ENCODE measurements around the gene TMEM126B.
"Not testable (repeated sequence)": the region's sequence is repeated elsewhere in the genome, so short reads cannot be mapped to it uniquely, and the experiment has no call there.

Gene TMEM126B

DNA sequence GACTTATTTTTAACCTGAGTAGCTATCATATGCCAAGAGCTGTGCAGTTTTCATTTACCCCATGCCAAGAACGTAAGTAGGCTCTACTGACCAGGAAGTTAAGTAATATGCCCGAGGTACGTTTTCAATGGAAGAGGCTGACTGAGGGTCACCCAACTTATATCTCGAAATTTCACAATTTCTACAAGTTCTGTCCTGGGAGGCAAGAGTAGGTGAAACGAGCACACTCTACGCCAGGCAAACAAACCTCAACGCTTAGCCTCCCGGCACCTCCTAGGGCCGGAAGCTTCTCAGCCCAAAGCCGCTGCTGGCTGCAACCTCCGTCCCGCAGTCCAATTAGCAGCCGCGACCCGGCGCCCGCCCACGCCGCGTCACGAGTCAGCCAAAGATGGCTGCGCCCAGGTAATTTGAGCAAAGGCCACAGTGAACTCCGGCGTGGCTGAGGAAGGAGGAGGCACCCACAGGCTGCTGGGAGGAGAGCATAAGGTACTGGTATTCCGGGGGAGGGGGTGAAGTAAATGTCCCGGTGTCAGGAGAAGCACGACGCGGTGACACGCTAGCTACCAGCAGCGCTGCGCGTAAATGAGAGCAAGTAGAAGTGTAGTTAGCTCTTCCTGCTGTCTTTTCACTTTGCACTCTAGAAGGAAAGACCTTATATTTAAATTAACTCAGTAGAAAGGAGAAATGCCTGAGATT, 19.4 kb downstream of the TMEM126B start, which contains the start of gene TMEM126A:
Gene TMEM126A (plus strand): TSS at position 364 of the 696 bp plus-strand sequence. CDS start 2,289 bp downstream, outside the sequence.
- peak; percentile 34 to 36 for DNase-seq (ENCODE audit: low read depth in 2 of 2)

DNA sequence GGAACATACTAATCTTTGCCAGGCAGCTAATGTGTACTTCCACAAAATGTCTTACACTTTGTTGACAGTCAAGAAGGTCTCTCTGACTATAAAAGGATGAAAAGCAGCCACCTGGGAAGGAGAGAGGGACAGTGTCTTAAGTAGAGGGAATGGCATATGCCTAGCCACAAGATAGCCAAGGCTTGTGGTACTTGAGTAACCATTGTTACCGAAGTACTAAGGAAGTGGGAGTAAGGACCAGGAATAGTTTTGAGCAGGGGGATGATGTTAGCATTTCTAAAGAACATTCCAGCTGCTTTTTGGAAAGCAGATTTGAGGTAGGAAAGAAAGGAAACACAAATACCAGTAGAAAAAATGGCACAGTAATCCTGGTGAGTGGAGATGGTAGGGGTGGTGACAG, 22.7 kb downstream of the TMEM126B start:
- no peak for DNase-seq (ENCODE audit: low read depth in 2 of 2)

DNA sequence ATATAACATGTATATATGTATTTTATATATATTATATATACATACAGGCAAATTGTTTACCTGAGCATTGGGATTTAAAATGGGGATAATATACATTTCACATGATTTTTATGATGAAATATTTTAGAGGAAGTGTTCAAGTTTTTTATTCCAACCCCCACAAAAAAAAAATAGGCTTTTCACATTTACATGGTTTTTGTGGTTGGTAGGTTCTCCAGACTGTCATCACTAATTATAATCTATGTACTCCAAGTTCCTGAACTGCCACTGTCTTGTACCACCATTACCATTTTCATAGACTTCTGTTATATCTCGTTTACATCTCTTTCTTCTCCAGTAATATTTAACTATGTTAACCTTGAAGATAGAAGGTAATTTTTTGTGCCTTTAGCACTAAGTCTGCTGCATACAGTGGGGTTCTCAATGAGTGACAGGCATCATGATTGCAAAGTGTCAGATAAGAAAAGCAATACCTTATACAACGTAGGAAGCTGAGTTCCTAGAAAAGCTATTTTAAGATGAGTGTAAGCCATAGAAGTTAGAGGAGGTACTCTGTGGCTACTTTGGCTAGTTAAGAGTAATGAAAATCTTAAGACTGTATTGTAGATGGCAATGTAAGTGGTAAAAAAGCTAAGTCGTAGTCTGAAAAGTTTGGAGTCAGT, 24.5 kb downstream of the TMEM126B start:
- no peak for DNase-seq (ENCODE audit: low read depth in 2 of 2)

DNA sequence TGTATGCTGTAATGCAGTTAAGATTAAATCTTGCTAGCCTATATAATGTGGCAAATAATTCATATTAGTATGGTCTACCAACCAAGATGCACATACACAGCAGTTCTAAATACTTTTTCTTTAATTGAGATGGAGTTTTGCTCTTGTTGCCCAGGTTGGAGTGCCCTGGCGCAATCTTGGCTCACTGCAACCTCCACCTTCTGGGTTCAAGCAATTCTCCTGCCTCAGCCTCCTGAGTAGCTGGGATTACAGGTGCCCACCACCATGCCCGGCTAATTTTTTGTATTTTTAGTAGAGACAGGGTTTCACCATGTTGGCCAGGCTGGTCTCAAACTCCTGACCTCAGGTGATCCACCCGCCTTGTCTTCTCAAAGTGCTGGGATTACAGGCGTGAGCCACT, 25.9 kb downstream of the TMEM126B start:
- DNase-seq (ENCODE audit: low read depth in 2 of 2) = not testable (repeated sequence)

DNA sequence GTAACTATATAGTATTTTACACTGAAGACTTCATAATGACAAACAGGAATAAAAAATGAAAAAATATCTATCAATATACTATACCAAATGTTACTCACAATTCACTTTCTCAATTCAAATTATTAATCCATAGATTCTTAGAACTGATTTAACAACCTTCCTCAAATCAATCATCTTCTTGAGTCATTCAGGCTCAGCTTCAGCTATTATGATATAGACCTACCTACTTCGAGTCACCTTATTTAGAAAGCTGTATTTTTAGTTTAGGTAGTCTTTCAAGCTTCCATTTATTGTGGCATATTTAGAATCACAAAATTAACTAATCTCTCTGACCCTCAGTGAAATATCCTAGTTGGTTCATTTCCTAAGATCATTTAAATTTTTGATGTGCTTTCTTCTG, 28.4 kb downstream of the TMEM126B start:
- no peak for DNase-seq (ENCODE audit: low read depth in 2 of 2)

DNA sequence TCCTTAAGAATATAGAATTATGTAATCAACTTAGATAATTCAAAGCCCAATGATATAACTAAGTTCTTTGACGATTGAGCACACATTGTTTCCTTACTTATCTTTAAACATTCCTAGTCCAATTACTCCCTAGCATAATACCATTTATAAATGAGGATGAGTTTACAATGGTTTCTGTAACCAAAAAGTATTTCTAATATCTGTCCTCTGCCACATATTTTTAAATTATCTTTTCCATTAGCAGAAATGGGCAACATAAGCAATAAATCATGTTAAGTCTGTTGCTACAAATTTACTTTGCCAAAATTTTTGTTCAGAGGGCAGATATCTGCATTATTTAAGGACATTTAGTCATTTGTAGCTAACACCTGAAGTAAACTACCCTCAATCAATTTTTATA, 29.8 kb downstream of the TMEM126B start:
- no peak for DNase-seq (ENCODE audit: low read depth in 2 of 2)

DNA sequence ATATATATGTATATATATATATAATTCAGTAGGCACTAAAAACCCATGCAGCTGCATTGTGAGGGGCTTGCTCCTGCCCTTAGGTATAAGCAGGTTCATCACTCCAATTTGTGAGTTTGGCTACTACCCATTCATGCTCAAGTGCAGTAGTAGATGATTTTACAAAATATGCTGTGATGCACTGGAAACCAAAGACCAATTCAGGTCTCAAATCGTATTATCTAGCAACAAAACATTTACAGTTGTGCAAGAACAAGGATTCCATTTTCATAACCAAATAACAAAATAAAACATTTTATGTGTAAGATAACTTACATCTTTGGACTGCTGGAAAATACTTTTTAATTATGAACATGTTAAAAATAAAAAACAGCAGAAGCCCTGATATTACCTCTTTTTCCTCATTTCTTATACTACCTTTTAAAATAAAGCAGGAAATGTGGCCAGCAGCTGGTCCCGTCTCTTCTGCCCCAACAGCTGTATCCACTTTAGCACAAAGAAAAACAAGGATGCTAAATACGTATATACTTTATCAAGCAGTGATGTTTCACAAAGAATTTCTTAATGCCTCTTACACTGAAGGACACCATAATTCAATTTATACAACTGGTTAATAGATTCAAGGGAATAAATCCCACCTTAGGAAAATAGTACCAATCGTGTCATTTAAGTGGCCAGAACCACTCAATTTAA, 33.7 kb downstream of the TMEM126B start:
- DNase-seq (ENCODE audit: low read depth in 2 of 2) = no peak

DNA sequence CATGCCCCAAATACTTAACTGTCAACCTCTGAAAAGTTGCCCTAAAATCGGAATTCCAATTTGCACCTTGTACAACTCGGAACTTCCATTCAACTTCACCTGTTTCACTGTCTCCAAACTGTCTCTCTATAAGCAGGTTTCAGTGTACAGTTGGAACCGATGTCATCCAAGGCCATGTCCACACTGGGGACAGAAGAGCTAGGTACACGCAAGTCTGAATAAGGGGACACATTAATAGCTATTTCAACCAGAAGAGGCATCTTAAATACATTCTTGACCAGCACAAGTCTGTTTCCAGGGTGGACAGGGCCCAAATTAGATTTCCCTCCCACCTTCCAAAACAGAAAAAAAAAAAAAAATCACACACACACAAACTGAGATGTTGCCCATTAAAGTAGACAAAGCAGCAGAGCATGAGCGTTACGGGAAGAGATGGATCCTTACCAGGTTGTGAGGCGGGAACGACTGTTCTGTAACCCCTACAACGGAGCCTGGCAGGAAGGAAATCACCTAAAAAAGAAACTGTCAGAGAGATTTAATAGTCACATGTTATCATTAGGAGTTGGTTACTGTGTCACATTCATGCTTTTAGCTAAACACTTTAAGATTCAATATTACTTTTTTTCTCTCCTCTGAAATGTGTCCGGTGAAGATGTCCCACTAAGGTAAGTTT, 34.8 kb downstream of the TMEM126B start:
- no peak for DNase-seq (ENCODE audit: low read depth in 2 of 2)

DNA sequence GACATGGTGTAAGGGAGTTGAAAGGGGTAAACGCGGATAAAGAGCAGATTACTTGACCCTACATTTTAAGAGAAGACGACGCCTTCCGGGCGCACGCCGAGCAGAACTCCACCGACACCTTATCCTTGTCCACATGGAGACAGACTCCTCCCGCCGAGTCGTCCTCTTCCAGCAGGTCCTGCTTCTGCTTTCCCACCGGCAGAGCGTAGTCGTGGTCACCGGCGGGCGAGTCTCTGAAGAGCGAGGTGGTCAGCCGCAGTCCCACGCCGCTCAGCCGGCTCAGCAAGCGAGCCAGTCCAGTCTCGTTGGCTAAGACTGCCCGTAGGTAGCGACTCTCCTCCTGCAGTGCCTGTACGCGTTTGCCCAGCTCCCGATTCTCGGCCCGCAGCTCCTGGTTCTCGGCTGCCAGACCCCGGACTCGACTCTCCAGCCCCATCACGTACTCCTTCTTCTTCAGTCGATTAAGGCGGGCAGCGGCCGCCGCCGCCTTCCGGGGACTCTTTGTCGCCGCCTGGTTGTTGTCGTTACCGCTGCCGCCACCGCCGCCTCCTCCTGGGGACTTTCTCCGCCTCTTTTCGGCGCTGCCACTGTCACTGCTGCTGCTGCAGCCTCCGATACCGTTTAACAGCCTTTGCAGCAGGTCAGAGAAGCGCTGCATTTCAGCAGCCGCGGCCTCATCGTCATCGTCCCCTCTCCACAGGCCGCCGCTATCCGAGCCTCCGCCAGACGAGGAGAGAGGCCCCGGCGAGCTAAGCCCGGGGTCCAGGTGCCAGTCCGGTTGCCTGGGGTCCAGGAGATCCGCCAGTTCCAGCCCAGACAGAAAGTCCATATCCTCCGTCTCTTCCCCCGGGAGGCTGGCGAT, 35.6 kb downstream of the TMEM126B start:
- DNase-seq (ENCODE audit: low read depth in 2 of 2) = no peak

DNA sequence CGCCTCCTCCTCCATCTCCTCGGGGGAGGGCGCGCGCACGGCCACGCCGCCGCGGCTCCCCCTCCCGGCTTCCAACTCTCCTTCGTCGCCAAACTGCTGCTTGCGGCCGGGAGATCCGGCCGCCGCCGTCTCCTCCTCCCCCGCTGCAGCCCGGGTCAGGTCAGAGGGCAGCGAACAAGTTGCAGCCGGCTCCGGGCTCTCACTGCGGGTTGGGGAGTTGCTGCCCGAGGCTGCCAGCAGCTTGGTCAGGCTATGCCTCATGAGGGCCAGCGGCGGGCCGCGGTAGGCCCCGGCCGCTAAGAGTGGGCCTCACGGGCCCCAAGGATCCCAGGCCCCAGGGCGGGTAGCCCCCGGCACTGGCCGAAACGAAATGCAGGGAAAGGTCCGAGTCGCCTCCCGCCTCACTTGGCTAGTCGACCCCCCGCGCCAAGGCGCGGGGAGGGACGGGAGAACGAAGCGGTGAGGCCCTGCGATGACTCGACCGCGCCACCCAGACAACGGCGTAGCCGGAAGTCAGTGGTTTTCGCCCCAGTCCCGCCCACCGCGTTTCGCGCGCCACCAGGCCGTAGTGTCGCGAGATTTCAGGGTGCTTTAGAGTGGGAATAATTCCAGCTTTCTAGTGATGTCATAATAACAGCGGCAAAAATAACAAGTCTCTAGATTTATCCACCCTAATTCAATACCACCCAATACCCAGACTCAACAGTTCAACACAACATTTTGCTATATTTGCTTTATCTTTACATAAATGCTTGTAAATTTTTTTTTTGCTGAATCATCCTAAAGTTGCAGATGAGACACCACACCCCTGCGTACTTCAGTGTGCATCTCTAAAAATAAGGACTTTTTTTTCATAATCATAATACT, 36.5 kb downstream of the TMEM126B start, which contains the start of gene CREBZF:
Gene CREBZF (minus strand): TSS at position 515 of the 867 bp plus-strand sequence. CDS start 254 bp downstream, at position 261.
- peak; percentile 84 to 89 for DNase-seq (ENCODE audit: low read depth in 2 of 2)

DNA sequence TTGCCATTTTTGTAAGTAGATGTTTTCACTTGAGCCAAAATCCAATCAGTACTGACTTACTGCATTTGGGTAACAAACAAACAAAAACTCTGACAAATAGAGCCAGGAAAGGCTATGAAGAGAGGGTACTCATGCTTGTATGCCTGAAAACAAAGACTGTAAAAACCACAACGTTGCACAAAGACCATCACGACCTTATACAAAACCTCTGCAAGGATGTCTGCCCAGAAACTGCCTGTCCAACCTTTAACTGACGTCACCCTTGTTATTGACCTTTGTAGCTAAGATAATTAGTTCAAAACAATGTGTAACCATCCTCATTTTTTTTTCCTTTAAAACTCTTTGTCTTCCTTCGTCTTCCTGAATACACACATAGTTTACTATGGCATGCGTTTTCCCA, 37.3 kb downstream of the TMEM126B start:
- no peak for DNase-seq (ENCODE audit: low read depth in 2 of 2)

DNA sequence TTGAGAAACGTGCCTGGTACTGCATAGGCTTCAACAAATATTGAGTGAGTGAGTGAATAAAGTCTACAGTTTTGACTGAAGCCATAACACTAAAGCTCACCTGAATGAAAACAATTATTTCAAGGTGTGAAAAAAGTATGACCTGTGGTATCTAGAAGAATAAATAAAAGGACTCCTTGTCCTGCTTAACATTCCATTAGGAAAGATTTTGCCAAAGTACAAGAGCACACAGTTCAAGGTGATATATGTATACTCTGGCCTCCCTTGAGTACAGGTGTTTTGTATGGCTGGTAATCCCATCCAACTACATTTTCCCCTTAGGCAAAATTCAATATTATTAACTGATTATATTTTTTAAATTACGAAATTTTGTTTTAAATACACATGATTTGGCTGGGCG, 38.3 kb downstream of the TMEM126B start:
- DNase-seq (ENCODE audit: low read depth in 2 of 2) = no peak

DNA sequence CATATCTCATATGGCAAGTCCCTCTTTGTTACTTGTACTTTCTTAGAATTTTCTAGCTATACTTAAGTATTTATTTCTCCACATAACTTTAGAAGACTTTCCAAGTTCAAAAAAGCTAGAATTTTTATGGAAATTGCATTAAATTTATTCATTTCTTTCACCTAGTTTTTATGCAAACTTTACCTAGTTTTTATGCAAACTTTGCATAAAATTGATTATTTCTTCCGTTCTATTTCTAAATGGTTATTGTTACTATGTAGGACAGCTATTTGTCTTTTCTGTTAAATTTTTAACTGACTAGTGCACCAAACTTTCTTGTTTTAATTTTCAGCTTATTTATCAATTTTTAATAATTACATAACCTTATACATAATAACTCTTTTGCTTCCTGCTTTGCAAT, 39.8 kb downstream of the TMEM126B start:
- no peak for DNase-seq (ENCODE audit: low read depth in 2 of 2)

DNA sequence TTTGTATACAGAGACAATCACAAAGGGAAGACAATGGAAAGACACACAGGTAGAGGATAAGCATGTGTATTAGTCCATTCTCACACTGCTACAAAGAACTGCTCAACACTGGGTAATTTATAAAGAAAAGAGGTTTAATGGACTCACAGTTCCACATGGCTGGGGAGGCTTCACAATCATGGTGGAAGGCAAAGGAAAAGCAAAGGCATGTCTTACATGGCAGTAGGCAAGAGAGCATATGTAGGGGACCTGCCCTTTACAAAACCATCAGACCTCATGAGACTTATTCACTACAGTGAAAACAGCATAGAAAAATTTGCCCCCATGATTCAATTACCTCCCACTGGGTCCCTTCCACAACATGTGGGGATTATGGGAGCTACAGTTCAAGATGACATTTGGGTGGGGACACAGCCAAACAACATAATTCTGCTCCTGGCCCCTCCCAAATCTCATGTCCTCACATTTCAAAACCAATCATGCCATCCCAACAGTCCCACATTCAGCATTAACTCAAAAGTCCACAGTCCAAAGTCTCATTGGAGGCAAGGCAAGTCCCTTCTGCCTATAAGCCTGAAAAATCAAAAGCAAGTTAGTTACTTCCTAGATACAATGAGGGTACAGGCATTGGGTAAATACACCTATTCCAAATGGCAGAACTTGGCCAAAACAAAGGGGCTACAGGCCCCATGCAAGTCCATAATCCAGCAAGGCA, 42.7 kb downstream of the TMEM126B start:
- not testable (repeated sequence) for DNase-seq (ENCODE audit: low read depth in 2 of 2)

DNA sequence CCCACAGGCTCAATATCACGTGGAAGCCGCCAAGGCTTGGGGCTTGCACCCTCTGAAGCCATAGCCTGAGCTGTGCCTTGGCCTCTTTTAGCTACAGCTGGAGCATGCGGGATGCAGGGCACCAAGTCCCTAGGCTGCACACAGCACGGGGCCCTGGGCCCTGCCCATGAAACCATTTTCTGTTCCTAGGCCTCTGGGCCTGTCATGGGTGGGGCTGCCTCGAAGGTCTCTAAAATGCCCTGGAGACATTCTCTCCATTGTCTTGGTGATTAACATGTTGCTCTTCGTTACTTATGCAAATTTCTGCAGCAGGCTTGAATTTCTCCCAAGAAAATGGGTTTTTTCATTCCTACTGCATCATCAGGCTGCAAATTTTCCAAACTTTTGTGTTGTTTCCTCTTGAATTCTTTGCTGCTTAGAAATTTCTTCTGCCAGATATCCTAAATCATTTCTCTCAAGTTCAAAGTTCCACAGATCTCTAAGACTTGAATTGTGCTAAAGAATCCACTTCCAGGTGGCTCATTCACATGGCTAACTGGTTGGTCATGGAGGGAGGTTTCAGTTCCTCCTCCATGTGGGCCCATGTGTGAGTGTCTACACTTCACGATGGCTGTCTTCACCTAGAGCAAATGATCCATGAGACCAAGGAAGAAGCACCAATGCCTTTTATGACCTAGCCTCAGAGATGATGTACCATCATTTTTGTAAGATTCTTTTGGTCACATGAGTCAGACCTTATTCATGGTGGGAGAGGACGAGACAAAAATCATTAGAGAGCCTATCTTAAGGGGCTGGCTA, 43.9 kb downstream of the TMEM126B start:
- no peak for DNase-seq (ENCODE audit: low read depth in 2 of 2)

DNA sequence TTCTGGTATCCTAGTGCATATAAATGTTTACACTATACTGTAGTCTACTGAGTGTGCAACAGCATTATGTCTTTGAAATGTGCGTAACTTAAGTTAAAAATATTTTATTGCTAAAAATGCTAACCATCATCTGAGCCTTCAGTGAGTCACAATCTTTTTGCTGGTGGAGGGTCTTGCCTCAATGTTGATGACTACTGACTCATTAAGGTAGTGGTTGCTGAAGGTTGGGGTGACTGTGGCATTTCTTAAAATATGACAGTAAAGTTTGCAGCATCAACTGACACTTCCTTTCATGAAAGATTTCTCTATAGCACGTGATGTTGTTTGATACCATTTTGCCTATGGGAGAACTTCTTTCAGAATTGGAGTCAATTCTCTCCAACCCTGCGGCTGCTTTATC, 45.0 kb downstream of the TMEM126B start:
- no peak for DNase-seq (ENCODE audit: low read depth in 2 of 2)

DNA sequence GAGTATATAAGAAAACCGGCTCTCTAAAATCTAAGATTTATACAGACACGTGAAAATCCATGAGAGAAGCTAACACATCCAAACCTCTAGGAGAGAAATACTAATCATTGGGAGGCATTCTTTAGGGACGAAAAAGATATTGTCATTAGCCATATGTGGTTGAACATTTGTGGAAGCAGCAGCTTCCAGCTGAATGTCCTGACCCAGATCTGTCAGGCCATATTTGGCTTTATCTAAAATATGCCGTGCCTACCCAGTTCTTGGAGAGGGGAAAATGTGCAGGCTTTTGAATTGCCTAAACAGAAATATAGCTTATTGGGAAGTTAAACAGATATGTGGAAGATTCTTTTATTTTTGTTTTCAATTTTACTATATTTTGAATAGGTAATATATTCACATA, 51.2 kb downstream of the TMEM126B start:
- DNase-seq (ENCODE audit: low read depth in 2 of 2) = no peak

DNA sequence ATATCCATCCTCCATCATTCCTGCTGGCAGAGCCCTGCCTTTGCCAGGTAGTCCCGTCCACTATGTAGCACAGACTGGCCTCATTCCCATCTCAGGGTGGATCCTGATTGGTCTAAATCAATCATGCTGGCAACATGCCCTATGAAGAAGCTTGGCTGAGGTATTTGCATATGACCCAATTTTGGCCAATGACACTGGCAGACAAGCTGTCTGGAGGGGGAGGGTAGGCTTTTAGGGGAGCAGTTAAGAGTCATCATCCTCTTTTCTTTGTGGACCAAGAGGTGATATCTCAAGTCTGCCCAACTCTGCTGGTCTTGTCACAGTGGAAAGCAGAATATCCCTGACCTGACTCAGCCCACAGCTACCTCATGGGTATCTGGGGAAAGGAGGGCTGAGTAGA, 52.5 kb downstream of the TMEM126B start:
- no peak for DNase-seq (ENCODE audit: low read depth in 2 of 2)

All from fibroblast of skin of left biceps (primary cell).